ENCODE results near the gene ABCA1.

The ABCA1 gene

GRCh38 chr9:104896131-104896530 is 31.8 kb downstream of the ABCA1 start:
- Mint-ChIP-seq H3K4me1 (peaks cover 21% of the 10 kb centered on the region), H3K27ac (no peak overlapping the region), H3K27me3 (ENCODE audit: low read depth) (no peaks in the 10 kb centered on the region), H3K9me3 (no peaks in the 10 kb centered on the region), H3K36me3 (ENCODE audit: low read depth) (peaks cover 3% of the 10 kb centered on the region), H3K4me3 (no peak overlapping the region)
- TF ChIP-seq CTCF (IDR thresholded peaks at IDR 0.05; ENCODE audit: unreplicated experiment in 3 of 3): no peak

- Mint-ChIP-seq H3K36me3 (ENCODE audit: low read depth) (peaks cover 3% of the 10 kb centered on the region), H3K27me3 (ENCODE audit: low read depth) (no peaks in the 10 kb centered on the region), H3K9me3 (no peaks in the 10 kb centered on the region), H3K27ac (no peak overlapping the region), H3K4me3 (no peak overlapping the region), H3K4me1 (peaks cover 16% of the 10 kb centered on the region)
- no peak for TF ChIP-seq CTCF (IDR thresholded peaks at IDR 0.05; ENCODE audit: unreplicated experiment in 3 of 3)
Observed at GRCh38 chr9:104895572-104895971, 32.4 kb downstream of the ABCA1 start.

GRCh38 chr9:104892701-104893100 is 35.3 kb downstream of the ABCA1 start:
- H3K27ac Mint-ChIP-seq: no peak overlapping the region
- peaks cover 5% of the 10 kb centered on the region for H3K36me3 Mint-ChIP-seq (ENCODE audit: low read depth)
- no peaks in the 10 kb centered on the region for H3K27me3 Mint-ChIP-seq (ENCODE audit: low read depth)
- H3K4me3 Mint-ChIP-seq: no peak overlapping the region
- peaks cover 8% of the 10 kb centered on the region for H3K4me1 Mint-ChIP-seq
- H3K9me3 Mint-ChIP-seq: no peaks in the 10 kb centered on the region
- no peak for TF ChIP-seq CTCF (IDR thresholded peaks at IDR 0.05; ENCODE audit: unreplicated experiment in 3 of 3)

- no peaks in the 10 kb centered on the region for H3K9me3 Mint-ChIP-seq
- H3K27ac Mint-ChIP-seq: no peak overlapping the region
- H3K4me3 Mint-ChIP-seq: no peak overlapping the region
- H3K36me3 Mint-ChIP-seq (ENCODE audit: low read depth): peaks cover 19% of the 10 kb centered on the region
- H3K27me3 Mint-ChIP-seq (ENCODE audit: low read depth): no peaks in the 10 kb centered on the region
- H3K4me1 Mint-ChIP-seq: no peaks in the 10 kb centered on the region
- no peak for TF ChIP-seq CTCF (IDR thresholded peaks at IDR 0.05; ENCODE audit: unreplicated experiment in 3 of 3)
Observed at GRCh38 chr9:104890433-104890770, 37.6 kb downstream of the ABCA1 start.

- Mint-ChIP-seq H3K27ac (no peak overlapping the region), H3K27me3 (ENCODE audit: low read depth) (no peaks in the 10 kb centered on the region), H3K4me3 (no peak overlapping the region), H3K9me3 (no peaks in the 10 kb centered on the region), H3K4me1 (peaks cover 21% of the 10 kb centered on the region), H3K36me3 (ENCODE audit: low read depth) (peaks cover 27% of the 10 kb centered on the region)
- no peak for TF ChIP-seq CTCF (IDR thresholded peaks at IDR 0.05; ENCODE audit: unreplicated experiment in 3 of 3)
Observed at GRCh38 chr9:104885818-104886709, 41.9 kb downstream of the ABCA1 start.

- TF ChIP-seq CTCF (IDR thresholded peaks at IDR 0.05; ENCODE audit: unreplicated experiment in 3 of 3): no peak
- H3K4me3 Mint-ChIP-seq: no peak overlapping the region
- H3K27ac Mint-ChIP-seq: no peak overlapping the region
- H3K36me3 Mint-ChIP-seq (ENCODE audit: low read depth): peaks cover 34% of the 10 kb centered on the region
- peaks cover 43% of the 10 kb centered on the region for H3K4me1 Mint-ChIP-seq
- H3K27me3 Mint-ChIP-seq (ENCODE audit: low read depth): no peaks in the 10 kb centered on the region
- no peaks in the 10 kb centered on the region for H3K9me3 Mint-ChIP-seq
Observed at GRCh38 chr9:104883169-104883568, 44.8 kb downstream of the ABCA1 start.

Measured in nephron (organoid).